Activated CD8-positive, alpha-beta memory T cell treated with anti-CD3 and anti-CD28 coated beads, Interleukin-2, amount 50 U/mL, for 4 hours (primary cell): Measurements from ENCODE around the gene ATG16L1.

Experiments used
- DNase-seq: peaks from one replicate; pipeline ENCODE4 v3.0.0-alpha.2; 2020

ATG16L1 gene

GRCh38 chr2:233251306-233252116 lies at the start of gene ATG16L1:
ATG16L1 (plus strand) TSS chr2:233251673; CDS start chr2:233251828, 155 bp downstream.
- DNase-seq, result peak; percentile 95

GRCh38 chr2:233202531-233202944 lies 48.9 kb upstream of the ATG16L1 start:
- DNase-seq, result no peak

GRCh38 chr2:233203060-233203459 lies 48.4 kb upstream of the ATG16L1 start:
- no peak for DNase-seq

GRCh38 chr2:233204286-233204936 lies 47.1 kb upstream of the ATG16L1 start:
- no peak for DNase-seq

- DNase-seq, result no peak
Measured at GRCh38 chr2:233208382-233209116, 42.9 kb upstream of the ATG16L1 start.

- DNase-seq, result no peak
Measured at GRCh38 chr2:233209117-233209532, 42.3 kb upstream of the ATG16L1 start.

GRCh38 chr2:233209533-233210171 lies 41.8 kb upstream of the ATG16L1 start:
- no peak for DNase-seq

GRCh38 chr2:233210281-233210680 lies 41.2 kb upstream of the ATG16L1 start:
- no peak for DNase-seq

- no peak for DNase-seq
Measured at GRCh38 chr2:233210843-233211547, 40.5 kb upstream of the ATG16L1 start.

- no peak for DNase-seq
Measured at GRCh38 chr2:233211548-233211895, 40.0 kb upstream of the ATG16L1 start.

GRCh38 chr2:233213011-233213410 lies 38.5 kb upstream of the ATG16L1 start:
- DNase-seq, result no peak

GRCh38 chr2:233213975-233214374 lies 37.5 kb upstream of the ATG16L1 start:
- no peak for DNase-seq

GRCh38 chr2:233217892-233218377 lies 33.5 kb upstream of the ATG16L1 start:
- no peak for DNase-seq

- DNase-seq, result no peak
Measured at GRCh38 chr2:233218836-233219235, 32.6 kb upstream of the ATG16L1 start.

- DNase-seq, result no peak
Measured at GRCh38 chr2:233219848-233220247, 31.6 kb upstream of the ATG16L1 start.

- no peak for DNase-seq
Measured at GRCh38 chr2:233221378-233222063, 30.0 kb upstream of the ATG16L1 start.

- no peak for DNase-seq
Measured at GRCh38 chr2:233223059-233223894, 28.2 kb upstream of the ATG16L1 start.

- no peak for DNase-seq
Measured at GRCh38 chr2:233225230-233226068, 26.0 kb upstream of the ATG16L1 start.

- DNase-seq, result no peak
Measured at GRCh38 chr2:233226511-233227031, 24.9 kb upstream of the ATG16L1 start.
